A204.1 (cell line): Measurements from ENCODE around the gene SENP6.

Experiments used
- FAIRE-seq: peaks from 2 replicates; lab custom pipeline; 2012; peaks lifted over from hg19 to GRCh38; lab: Jason Lieb, UNC

The SENP6 gene

GRCh38 chr6:75748003-75748742, 146.5 kb downstream of the SENP6 start:
- no peak for FAIRE-seq

DNA sequence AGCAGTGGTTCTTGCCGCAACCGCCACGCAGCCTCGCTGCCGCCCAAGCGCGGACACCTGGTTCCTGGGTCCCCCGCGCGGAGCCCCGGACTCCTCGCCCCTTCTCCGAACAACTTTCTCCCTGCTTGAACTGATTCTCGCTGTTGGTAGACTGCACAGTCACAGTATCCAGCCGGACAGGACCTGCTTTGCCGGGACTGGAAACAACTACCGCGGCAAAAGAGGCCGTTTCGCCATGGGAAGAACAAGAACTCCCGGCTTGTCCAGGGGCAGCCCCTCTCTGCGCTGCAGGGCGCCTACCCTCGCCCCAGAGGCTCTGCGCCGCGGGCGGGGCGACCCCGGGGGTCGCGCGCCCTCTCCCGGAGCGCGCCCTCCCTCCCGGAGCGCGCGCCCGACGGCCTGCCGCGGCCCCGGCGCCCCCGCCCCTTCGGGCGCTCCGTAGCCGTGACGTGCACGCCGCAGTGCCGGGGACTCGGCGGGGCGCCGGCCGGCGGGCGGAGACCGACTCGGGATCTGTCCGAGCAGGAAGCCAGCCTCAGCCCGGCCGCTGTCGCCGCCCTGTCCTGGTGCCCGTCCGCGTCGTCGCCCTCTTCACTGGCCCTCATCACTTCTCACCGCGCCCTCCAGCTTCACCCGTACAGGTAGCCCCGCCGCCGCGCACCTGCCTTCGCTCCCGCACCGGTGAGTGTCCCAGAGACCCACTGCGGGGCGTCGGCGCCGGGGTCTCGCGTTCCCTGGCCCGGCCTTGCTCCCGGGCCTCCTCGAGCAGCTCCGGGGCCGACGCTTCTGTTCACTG, 147.3 kb downstream of the SENP6 start, which contains the start of gene MYO6:
Gene MYO6 (plus strand): TSS at position 497 of the 796 bp plus-strand sequence. CDS start 68,309 bp downstream, outside the sequence.
- FAIRE-seq, result no peak

GRCh38 chr6:75751443-75751842, 149.8 kb downstream of the SENP6 start:
- FAIRE-seq, result no peak

GRCh38 chr6:75752365-75752764, 150.7 kb downstream of the SENP6 start:
- FAIRE-seq, result no peak

DNA sequence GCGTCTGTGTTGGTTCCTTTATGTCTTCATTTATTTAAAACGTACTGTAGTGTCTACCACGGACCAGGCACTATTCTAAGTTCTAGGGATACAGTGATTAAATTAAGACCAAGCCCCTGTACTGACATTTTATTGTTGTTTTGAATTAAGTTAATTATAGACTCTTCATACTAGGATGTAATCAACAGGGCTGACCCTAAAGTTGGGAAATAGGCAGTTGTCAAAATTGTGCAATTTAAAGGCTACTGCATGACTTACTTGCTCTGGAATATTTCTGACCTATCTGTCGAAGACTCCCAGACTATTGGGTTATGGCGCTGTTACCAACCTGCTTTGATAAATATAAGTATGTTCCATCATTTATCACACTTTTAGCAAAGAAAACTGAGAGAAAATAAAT, 154.0 kb downstream of the SENP6 start:
- no peak for FAIRE-seq

DNA sequence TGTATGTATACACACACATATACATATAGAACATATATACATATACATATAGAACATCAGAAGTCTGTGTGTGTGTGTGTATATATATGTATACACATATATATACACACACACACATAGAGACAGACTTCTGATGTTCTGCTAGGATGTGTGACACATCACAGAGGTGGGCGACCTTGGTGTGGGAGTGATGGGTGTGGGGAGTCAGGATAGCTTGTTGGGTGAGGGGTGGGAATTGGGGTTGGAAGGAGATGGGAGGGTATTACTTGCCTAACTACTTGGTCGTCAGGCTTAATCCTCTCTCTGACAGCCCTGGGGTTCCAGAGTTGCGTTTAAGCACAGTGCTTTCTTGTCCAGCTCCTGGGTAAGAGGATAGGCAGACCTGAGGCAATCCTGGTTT, 155.6 kb downstream of the SENP6 start:
- FAIRE-seq, result no peak

DNA sequence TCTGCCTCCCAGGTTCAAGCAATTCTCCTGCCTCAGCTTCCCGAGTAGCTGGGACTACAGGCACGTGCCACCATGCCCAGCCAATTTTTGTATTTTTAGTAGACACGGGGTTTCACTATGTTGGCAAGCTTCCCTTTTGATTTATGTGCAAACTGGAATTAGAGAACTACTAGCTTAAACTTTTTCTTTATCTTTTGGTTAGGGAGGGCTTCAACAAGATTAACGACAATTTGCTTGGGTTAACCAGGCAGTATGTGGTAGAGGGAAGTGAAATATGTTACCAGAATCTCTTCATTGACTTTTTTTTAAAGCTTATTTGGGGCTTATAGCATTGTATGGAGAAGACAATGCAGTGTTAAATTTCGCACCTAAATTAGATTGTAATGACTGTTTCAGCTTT, 156.4 kb downstream of the SENP6 start:
- FAIRE-seq, result no peak

- no peak for FAIRE-seq
Measured at GRCh38 chr6:75759207-75759606, 157.5 kb downstream of the SENP6 start.

GRCh38 chr6:75760320-75760719, 158.6 kb downstream of the SENP6 start:
- no peak for FAIRE-seq

- FAIRE-seq, result no peak
Measured at GRCh38 chr6:75761489-75761888, 159.8 kb downstream of the SENP6 start.

GRCh38 chr6:75762063-75762462, 160.4 kb downstream of the SENP6 start:
- FAIRE-seq, result no peak

DNA sequence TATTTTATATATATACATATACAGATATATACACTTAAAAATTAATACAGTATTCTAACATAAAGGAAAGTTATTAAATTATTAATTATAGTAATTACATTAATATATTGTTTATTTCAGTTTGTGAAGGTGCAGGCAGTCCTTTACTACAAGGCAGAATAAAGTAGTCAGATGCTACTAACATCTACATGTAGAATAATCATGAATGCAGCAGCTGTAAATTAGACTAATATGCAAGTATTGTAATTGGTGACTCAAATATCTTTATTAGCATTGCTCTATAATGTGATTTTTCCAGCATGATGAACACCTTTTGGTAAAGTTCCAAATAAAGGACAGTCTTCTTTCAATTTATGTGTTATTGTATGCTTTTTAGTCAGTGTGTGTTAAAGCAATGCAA, 164.7 kb downstream of the SENP6 start:
- peak; percentile 55 for FAIRE-seq
